Upper lobe of left lung (tissue), 6 donors: ENCODE measurements around the gene CGREF1. TPM values are rescaled to one million over a fixed set of nuclear protein-coding genes. Genes with fewer than 3 reads are reported as not detected.
A peak's percentile ranks its signal among the peaks of the same experiment; 100 is the strongest.
"Not testable (repeated sequence)": the region's sequence is repeated elsewhere in the genome, so short reads cannot be mapped to it uniquely, and the experiment has no call there.

Experiments used
- ATAC-seq, 2 donors: fragments of 200-7000 bp; cut with Tn5 transposase; one replicate each; pipeline ENCODE4 v1.9.1; 2022; ENCODE audit warnings: mild to moderate bottlenecking in 2 of 2, moderate library complexity in 2 of 2; ENCODE audit not compliant: low FRiP score in 2 of 2
- DNase-seq, 2 donors: peaks; one replicate each; pipeline ENCODE4 v3.0.0-alpha.2; 2019 to 2020
- H3K27ac ChIP-seq, 4 donors: fragments of 200-600 bp; sonication (generic); one replicate each; pipeline ENCODE4 v1.5.1; 2016 to 2019
- H3K27me3 ChIP-seq, 4 donors: fragments of 200-600 bp; sonication (generic); one replicate each; pipeline ENCODE4 v1.5.1; 2017 to 2019
- H3K36me3 ChIP-seq, 4 donors: fragments of 200-600 bp; sonication (generic); one replicate each; pipeline ENCODE4 v1.5.1; 2016 to 2019
- H3K4me1 ChIP-seq, 4 donors: fragments of 200-600 bp; sonication (generic); one replicate each; pipeline ENCODE4 v1.5.1; 2018 to 2019
- H3K4me3 ChIP-seq, 4 donors: fragments of 200-600 bp; sonication (generic); one replicate each; pipeline ENCODE4 v1.5.1; 2017 to 2019; ENCODE audit warnings: mild to moderate bottlenecking in 2 of 4, moderate library complexity in 1 of 4
- H3K9me3 ChIP-seq, 4 donors: fragments of 200-600 bp; sonication (generic); one replicate each; pipeline ENCODE4 v1.5.1; 2018 to 2019
- EP300 ChIP-seq, 4 donors: sonication (generic); formaldehyde crosslinking; IDR thresholded peaks; one replicate each; pipeline ENCODE4 v1.5.1; 2017; ENCODE audit warnings: antibody characterized with exemption in 4 of 4, control low read depth in 2 of 4
- POLR2A ChIP-seq, 4 donors: fragments of 450-650 bp; IDR thresholded peaks; one replicate each; pipeline ENCODE4 v1.5.1; 2016 to 2017; ENCODE audit warnings: antibody characterized with exemption in 4 of 4, mild to moderate bottlenecking in 2 of 4
- POLR2AphosphoS5 ChIP-seq, 2 donors: sonication (generic); formaldehyde crosslinking; IDR thresholded peaks; one replicate each; pipeline ENCODE4 v1.5.1; 2017; ENCODE audit warnings: antibody characterized with exemption in 2 of 2
- WGBS, 2 donors: methylation state at CpG; one replicate each; pipeline ENCODE4 v1.1.5; 2017 to 2018; 5-methylcytosine and 5-hydroxymethylcytosine counted together
- total RNA-seq, 6 donors: library from RNA; depleted of rRNA in 4 of 6; stranded (reverse); fragments of >200 nt in 4 of 6; gene quantifications; one replicate each; pipeline versions ENCODE4 v1.1.0 to v1.2.1, GENCODE V29; 2016 to 2021
- TF ChIP-seq, protein P1 (sequence below), 6 experiments: fragments of 450-650 bp in 4 of 6; fragments of 200-600 bp in 2 of 6; sonication (generic) in 2 of 6; IDR thresholded peaks; one replicate each; pipeline ENCODE4 v1.5.1; 2016 to 2019; ENCODE audit warnings: antibody characterized with exemption in 6 of 6
- donor health status: DM: no; HTN: no; CAD: no; lungs with moderate emphysema.
- donor health status: DM: no; HTN: yes; CAD: no; lungs with severe emphysema.

The CGREF1 gene
- total RNA-seq, 6 donors from 2014 or later = 0.79 to 1.2 (median 1.0) TPM; not detected in 3

DNA sequence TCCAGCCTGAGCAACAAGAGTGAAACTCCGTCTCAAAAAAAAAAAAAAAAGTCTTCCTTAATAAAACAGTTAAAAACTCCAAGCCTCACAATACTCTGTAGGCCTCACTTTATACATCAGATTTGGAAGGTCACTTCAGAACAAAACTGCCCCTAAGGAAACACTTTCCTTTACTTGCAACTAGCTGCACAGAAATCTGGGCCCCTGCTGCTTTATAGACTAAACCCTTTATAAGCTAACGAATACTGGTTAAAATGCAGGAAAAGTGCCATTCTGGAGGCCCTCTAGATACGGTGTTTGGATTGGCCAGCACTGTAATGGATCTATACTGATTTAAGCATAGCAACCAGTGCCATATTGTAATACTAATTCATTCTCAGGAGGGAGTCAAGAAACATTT lies 6.2 kb upstream of the CGREF1 start:
- no peaks in the 10 kb centered on the region for H3K27me3 ChIP-seq
- TF ChIP-seq, protein P1, sequence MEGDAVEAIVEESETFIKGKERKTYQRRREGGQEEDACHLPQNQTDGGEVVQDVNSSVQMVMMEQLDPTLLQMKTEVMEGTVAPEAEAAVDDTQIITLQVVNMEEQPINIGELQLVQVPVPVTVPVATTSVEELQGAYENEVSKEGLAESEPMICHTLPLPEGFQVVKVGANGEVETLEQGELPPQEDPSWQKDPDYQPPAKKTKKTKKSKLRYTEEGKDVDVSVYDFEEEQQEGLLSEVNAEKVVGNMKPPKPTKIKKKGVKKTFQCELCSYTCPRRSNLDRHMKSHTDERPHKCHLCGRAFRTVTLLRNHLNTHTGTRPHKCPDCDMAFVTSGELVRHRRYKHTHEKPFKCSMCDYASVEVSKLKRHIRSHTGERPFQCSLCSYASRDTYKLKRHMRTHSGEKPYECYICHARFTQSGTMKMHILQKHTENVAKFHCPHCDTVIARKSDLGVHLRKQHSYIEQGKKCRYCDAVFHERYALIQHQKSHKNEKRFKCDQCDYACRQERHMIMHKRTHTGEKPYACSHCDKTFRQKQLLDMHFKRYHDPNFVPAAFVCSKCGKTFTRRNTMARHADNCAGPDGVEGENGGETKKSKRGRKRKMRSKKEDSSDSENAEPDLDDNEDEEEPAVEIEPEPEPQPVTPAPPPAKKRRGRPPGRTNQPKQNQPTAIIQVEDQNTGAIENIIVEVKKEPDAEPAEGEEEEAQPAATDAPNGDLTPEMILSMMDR (IDR thresholded peaks at IDR 0.05) = no peak
- TF ChIP-seq POLR2AphosphoS5 (IDR thresholded peaks at IDR 0.05) (no peak), POLR2A (IDR thresholded peaks at IDR 0.05) (no peak), EP300 (IDR thresholded peaks at IDR 0.05) (no peak)
- no peak overlapping the region for H3K27ac ChIP-seq
- 82 to 88% methylated on average over 3 of the region's 3 CpGs for WGBS, 2 donors
- H3K4me3 ChIP-seq = no peak overlapping the region
- DNase-seq (no peak), ATAC-seq (no peak)
- peaks cover 4 to 15% (median 9%) of the 10 kb centered on the region in 4 donors for H3K4me1 ChIP-seq
- no peaks in the 10 kb centered on the region for H3K9me3 ChIP-seq
- H3K36me3 ChIP-seq = peaks cover 0 to 8% (median 4%) of the 10 kb centered on the region in 4 donors

DNA sequence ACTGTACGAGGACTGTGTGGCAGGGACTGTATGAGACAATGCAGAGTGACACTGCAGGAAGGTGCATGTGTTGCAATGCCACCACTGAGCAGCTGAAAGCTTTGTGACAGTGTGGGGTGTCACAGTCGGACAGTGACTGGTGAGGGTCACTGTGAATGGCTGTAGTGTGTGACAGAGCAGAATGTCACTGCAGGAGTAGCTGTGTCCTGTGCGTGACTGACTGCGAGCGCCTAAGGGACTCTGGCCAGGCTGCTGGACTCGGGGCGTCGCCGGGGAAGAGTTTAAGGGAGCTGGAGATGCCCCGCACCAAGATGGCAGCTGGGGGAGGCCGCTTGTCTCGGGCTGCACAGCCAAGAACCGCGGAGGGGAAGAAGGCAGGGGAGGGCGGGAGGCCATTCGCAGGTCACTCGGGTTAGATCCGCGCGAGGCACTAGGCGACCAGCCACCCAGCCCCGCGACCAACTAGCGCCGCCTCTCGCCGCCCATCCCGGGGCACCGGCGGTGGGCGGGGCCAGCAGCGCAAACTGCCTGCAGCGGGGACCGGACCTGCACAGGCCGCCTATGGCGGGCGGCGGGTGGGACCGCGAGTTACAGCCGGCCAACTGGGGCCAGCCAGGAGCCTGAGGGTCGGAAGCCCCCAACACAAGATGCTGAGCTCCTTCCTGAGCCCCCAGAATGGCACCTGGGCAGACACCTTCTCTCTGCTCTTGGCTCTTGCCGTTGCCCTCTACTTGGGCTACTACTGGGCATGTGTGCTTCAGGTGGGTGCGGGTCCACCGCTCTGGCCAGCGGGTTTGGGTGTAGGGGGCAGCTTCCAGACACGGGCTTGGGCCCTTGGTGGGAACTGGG lies 4.6 kb upstream of the CGREF1 start, which contains the start of gene ABHD1:
TSS of gene ABHD1 (plus strand) at position 514 of the 849 bp plus-strand sequence. CDS start at position 648, 134 bp downstream.
- Histone ChIP-seq H3K36me3 (no peaks in the 10 kb centered on the region), H3K4me3 (peak within 1 kb of the TSS; percentile 52 to 71 (median 70)), H3K9me3 (no peaks in the 10 kb centered on the region), H3K27me3 (peaks cover 0 to 8% (median 4%) of the 10 kb centered on the region in 4 donors), H3K27ac (peak within 1 kb of the TSS; percentile 35 to 76 (median 72)), H3K4me1 (peaks cover 10 to 24% (median 15%) of the 10 kb centered on the region in 4 donors)
- DNase-seq (peak; percentile 83 to 95), ATAC-seq (peak; percentile 80 to 89)
- WGBS, 2 donors = 9 to 30% methylated on average over 2 to 40 of the region's 47 CpGs
- TF ChIP-seq, protein P1 (IDR thresholded peaks at IDR 0.05) = no peak
- TF ChIP-seq EP300 (IDR thresholded peaks at IDR 0.05) (no peak), POLR2A (IDR thresholded peaks at IDR 0.05) (peak in 1 of 4 donors; percentile 51), POLR2AphosphoS5 (IDR thresholded peaks at IDR 0.05) (no peak)

DNA sequence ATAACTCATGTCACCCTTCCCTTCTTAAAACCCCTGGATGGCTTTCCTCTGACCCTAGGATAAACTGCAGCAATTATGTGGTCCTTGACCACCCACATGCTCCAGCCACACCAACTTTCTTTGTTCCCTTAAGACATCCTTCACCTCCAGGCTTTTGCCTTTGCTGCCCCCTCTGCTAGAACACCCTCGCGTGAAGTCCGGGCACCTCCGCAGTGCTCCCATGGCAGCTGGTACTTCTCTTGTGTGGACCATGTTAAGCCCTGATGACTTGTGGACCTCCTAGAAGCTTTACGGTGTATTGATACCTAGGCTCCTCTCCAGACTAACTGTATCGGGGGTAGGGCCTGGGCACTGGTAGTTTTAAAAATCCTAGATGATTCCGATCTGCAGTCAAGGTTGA lies 3.9 kb upstream of the CGREF1 start:
- H3K27ac ChIP-seq = peak overlapping the region in 2 of 4 donors; percentile 75 to 76
- H3K4me3 ChIP-seq = peak overlapping the region in 3 of 4 donors; percentile 52 to 71 (median 70)
- H3K9me3 ChIP-seq = no peaks in the 10 kb centered on the region
- TF ChIP-seq POLR2A (IDR thresholded peaks at IDR 0.05) = no peak
- TF ChIP-seq POLR2AphosphoS5 (IDR thresholded peaks at IDR 0.05) = no peak
- TF ChIP-seq, protein P1 (IDR thresholded peaks at IDR 0.05) = no peak
- no peak for TF ChIP-seq EP300 (IDR thresholded peaks at IDR 0.05)
- H3K36me3 ChIP-seq = no peaks in the 10 kb centered on the region
- DNase-seq = no peak
- peaks cover 0 to 15% (median 9%) of the 10 kb centered on the region in 4 donors for H3K27me3 ChIP-seq
- peaks cover 15 to 29% (median 19%) of the 10 kb centered on the region in 4 donors for H3K4me1 ChIP-seq
- 92 to 93% methylated on average over 7 of the region's 7 CpGs for WGBS, 2 donors
- ATAC-seq = no peak

DNA sequence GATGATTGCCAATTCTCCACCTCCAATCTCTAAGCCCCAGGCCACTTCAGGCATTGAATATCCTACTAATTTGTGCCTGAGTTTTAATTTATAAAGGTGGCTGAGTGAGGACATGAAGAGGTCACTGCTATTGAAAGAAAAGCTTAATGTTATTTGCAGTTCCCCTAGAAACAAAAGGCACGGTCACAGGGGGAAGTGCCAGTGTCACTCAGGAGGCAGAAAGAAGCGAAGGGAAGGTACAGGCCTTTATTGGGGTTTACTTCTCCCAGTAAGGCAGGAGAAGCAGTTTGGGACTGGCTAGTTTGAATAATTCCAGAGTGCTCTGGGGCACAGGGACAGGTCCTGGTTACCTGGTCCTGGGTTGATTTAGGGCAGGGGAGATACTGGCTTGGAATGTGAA lies 3.0 kb upstream of the CGREF1 start:
- Histone ChIP-seq H3K36me3 (no peaks in the 10 kb centered on the region), H3K4me3 (no peak overlapping the region), H3K4me1 (peaks cover 15 to 29% (median 19%) of the 10 kb centered on the region in 4 donors), H3K27me3 (peaks cover 0 to 16% (median 9%) of the 10 kb centered on the region in 4 donors), H3K9me3 (no peaks in the 10 kb centered on the region), H3K27ac (no peak overlapping the region)
- no peak for ATAC-seq
- 71 to 76% methylated on average over 2 of the region's 2 CpGs for WGBS, 2 donors
- DNase-seq = no peak
- TF ChIP-seq, protein P1 (IDR thresholded peaks at IDR 0.05) = no peak
- TF ChIP-seq POLR2AphosphoS5 (IDR thresholded peaks at IDR 0.05) = no peak

DNA sequence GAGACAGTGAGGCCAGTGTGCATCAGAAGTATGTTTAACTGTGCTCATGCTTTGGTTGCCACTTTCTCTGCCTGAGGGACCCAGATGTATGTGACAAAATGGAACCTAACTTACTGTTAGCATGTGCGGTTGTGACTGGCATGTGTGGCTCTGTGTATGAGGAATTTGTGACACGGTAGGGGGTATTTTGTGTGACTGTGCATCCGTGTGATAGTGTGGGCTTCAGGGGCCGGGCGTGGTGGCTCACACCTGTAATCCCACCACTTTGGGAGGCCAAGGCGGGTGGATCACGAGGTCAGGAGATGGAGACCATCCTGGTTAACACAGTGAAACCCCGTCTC lies 372 bp upstream of the CGREF1 start:
- 67 to 79% methylated on average over 8 of the region's 8 CpGs for WGBS, 2 donors
- not testable (repeated sequence) for DNase-seq, H3K36me3 ChIP-seq, ATAC-seq, H3K9me3 ChIP-seq, H3K27ac ChIP-seq
- Histone ChIP-seq H3K4me3 (peak overlapping the region in 3 of 4 donors; percentile 34 to 44 (median 41)), H3K27me3 (peaks cover 0 to 16% (median 9%) of the 10 kb centered on the region in 4 donors), H3K4me1 (peaks cover 15 to 29% (median 19%) of the 10 kb centered on the region in 4 donors)
